Coronary artery (tissue), 2 donors: Measurements from ENCODE around the gene C17orf107.
"Not testable (repeated sequence)": the region's sequence is repeated elsewhere in the genome, so short reads cannot be mapped to it uniquely, and the experiment has no call there.

Experiments used
- DNase-seq: peaks from one replicate; pipeline ENCODE4 v3.0.0-alpha.2; 2017; ENCODE audit warnings: low spot score
- H3K27ac ChIP-seq, 2 donors: fragments of 200-600 bp; sonication (generic); one replicate each; pipeline ENCODE4 v1.5.1; 2016 to 2019
- H3K4me3 ChIP-seq: fragments of 200-600 bp; sonication (generic); 2 replicates; pipeline ENCODE4 v1.5.1; 2016; ENCODE audit warnings: mild to moderate bottlenecking, moderate library complexity
- CTCF ChIP-seq: fragments of 200-600 bp; sonication (generic); IDR thresholded peaks from one replicate; pipeline ENCODE4 v1.5.1; 2019; ENCODE audit warnings: antibody characterized with exemption

Gene C17orf107

GRCh38 chr17:4856271-4856936 is 42.9 kb upstream of the C17orf107 start:
- Histone ChIP-seq H3K4me3 (no peak overlapping the region), H3K27ac (peak overlapping the region in 1 of 2 donors; percentile 32)
- no peak for DNase-seq
- TF ChIP-seq CTCF = no peak

GRCh38 chr17:4856937-4857314 is 42.4 kb upstream of the C17orf107 start:
- TF ChIP-seq CTCF = no peak
- Histone ChIP-seq H3K4me3 (no peak overlapping the region), H3K27ac (peak overlapping the region in 1 of 2 donors; percentile 32)
- no peak for DNase-seq

GRCh38 chr17:4857347-4857746 is 42.0 kb upstream of the C17orf107 start:
- H3K4me3 ChIP-seq, DNase-seq: not testable (repeated sequence)
- peak overlapping the region in 1 of 2 donors; percentile 56 for H3K27ac ChIP-seq

GRCh38 chr17:4858068-4858881 is 41.1 kb upstream of the C17orf107 start:
- no peak overlapping the region for H3K4me3 ChIP-seq
- peak overlapping the region in 1 of 2 donors; percentile 56 for H3K27ac ChIP-seq
- TF ChIP-seq CTCF = no peak
- no peak for DNase-seq

- no peak overlapping the region for H3K4me3 ChIP-seq
- H3K27ac ChIP-seq = peak overlapping the region in 1 of 2 donors; percentile 54
- DNase-seq = no peak
- no peak for TF ChIP-seq CTCF
Measured at GRCh38 chr17:4858882-4859260, 40.5 kb upstream of the C17orf107 start.

GRCh38 chr17:4859816-4860625 is 39.3 kb upstream of the C17orf107 start:
- no peak for DNase-seq
- Histone ChIP-seq H3K27ac (peak overlapping the region in 1 of 2 donors; percentile 47), H3K4me3 (no peak overlapping the region)
- TF ChIP-seq CTCF = no peak

- no peak for DNase-seq
- H3K4me3 ChIP-seq = no peak overlapping the region
- no peak for TF ChIP-seq CTCF
- H3K27ac ChIP-seq = peak overlapping the region in 1 of 2 donors; percentile 47
Measured at GRCh38 chr17:4860651-4861050, 38.7 kb upstream of the C17orf107 start.
